ENCODE results near the gene SMIM14. TPM values are rescaled to one million over a fixed set of nuclear protein-coding genes. Genes with fewer than 3 reads are reported as not detected.
"Not testable (repeated sequence)": the region's sequence is repeated elsewhere in the genome, so short reads cannot be mapped to it uniquely, and the experiment has no call there.

The SMIM14 gene
- total and polyA plus RNA-seq, 8 donors = 52.9 to 67.8 (median 55.4) TPM

DNA sequence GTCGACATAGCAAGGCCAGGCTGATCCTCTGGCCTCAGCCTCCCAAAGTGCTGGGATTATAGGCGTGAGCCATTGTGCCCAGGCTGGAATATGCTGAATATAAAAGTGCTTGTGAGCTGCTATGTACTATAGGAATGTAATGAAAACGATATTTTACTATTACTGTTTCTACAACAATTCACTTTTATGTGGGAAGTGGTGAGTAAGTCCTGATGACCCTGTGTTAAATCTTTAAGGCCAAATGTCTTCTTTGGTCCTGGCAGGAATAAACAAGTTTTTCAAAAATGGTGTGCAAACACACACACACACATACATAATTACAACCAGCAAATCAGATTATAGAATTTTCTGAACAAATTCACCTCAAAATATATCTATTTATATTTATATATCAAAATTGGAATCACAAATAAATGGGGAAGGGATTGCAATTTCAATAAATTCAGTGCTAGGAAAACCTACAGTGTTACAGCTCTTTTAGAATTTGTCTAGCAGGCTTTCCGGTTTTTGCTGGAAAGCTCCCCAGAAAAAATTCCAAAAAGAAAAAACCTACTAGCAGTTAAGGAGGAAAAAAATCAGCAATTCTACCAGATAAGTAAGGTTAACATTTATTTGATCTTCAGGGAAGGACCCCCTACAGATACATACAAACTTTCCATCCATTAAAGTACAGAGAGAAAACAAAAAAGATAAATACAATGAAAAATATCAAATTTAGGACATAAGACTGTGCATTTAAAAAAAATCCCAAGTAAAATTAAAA, 17.9 kb downstream of the SMIM14 start:
- TF ChIP-seq, protein P1, sequence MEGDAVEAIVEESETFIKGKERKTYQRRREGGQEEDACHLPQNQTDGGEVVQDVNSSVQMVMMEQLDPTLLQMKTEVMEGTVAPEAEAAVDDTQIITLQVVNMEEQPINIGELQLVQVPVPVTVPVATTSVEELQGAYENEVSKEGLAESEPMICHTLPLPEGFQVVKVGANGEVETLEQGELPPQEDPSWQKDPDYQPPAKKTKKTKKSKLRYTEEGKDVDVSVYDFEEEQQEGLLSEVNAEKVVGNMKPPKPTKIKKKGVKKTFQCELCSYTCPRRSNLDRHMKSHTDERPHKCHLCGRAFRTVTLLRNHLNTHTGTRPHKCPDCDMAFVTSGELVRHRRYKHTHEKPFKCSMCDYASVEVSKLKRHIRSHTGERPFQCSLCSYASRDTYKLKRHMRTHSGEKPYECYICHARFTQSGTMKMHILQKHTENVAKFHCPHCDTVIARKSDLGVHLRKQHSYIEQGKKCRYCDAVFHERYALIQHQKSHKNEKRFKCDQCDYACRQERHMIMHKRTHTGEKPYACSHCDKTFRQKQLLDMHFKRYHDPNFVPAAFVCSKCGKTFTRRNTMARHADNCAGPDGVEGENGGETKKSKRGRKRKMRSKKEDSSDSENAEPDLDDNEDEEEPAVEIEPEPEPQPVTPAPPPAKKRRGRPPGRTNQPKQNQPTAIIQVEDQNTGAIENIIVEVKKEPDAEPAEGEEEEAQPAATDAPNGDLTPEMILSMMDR (IDR thresholded peaks at IDR 0.05) = no peak
- no peak for DNase-seq
- Histone ChIP-seq H3K4me1 (peaks cover 0 to 22% of the 10 kb centered on the region in 2 donors), H3K36me3 (peaks cover 0 to 3% of the 10 kb centered on the region in 2 donors), H3K4me3 (no peak overlapping the region), H3K9me3 (no peaks in the 10 kb centered on the region), H3K27me3 (no peaks in the 10 kb centered on the region), H3K27ac (peak overlapping the region; percentile 30 to 57)
- intact Hi-C loops (cut with DNase I) = no loop called here
- no peak for ATAC-seq

DNA sequence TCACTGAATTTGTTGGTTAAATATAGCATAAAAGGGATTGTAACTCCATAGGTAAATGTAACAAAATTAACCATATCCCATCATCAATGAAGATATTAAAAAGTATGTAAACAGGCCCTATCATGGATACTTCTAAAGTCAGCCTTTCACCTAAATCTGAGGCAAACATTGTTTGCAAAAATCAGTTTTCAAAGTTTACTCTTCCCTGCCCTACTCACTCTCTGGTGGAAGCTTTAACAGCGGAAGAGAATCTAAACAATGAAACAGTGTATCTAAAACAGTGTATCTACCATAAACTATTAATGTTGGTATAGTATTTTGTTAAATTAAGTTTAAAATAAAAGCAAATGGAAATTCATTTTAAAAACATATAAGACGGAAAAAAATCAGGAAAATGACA, 21.1 kb downstream of the SMIM14 start:
- intact Hi-C loops (cut with DNase I) = no loop called here
- TF ChIP-seq, protein P1 (IDR thresholded peaks at IDR 0.05) = no peak
- H3K27ac ChIP-seq = no peak overlapping the region

DNA sequence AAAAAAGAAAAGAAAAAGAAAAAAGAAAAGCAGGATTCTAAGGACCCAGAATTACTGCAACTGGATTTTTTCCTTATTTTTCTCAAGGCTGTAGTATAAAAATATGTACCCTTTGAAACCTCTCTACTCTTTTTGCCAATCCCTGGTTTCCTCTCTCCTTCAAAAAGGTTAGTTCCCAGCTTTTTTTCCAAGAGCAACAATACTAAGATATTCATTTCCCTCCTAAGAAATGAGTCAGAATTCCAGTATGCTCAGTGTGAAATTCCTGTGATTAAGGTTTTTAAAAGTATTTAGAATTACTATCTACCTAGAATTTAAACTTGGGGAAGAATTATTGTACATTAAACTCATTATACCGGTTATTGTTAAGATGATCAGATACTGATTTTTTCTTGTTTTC, 22.0 kb downstream of the SMIM14 start:
- intact Hi-C loops (cut with DNase I) = no loop called here
- H3K27ac ChIP-seq = no peak overlapping the region
- no peak overlapping the region for H3K4me3 ChIP-seq
- DNase-seq (no peak), ATAC-seq (no peak)
- peaks cover 0 to 21% of the 10 kb centered on the region in 2 donors for H3K4me1 ChIP-seq
- H3K9me3 ChIP-seq = no peaks in the 10 kb centered on the region
- H3K36me3 ChIP-seq = no peaks in the 10 kb centered on the region
- TF ChIP-seq, protein P1 (IDR thresholded peaks at IDR 0.05) = no peak
- H3K27me3 ChIP-seq = no peaks in the 10 kb centered on the region

More for the DNA sequence above, 21.1 kb downstream of the SMIM14 start:
- DNase-seq (no peak), ATAC-seq (no peak)
- H3K4me1 ChIP-seq = peaks cover 0 to 25% of the 10 kb centered on the region in 2 donors
- H3K9me3 ChIP-seq = no peaks in the 10 kb centered on the region
- H3K36me3 ChIP-seq = no peaks in the 10 kb centered on the region
- H3K27me3 ChIP-seq = no peaks in the 10 kb centered on the region
- no peak overlapping the region for H3K4me3 ChIP-seq

DNA sequence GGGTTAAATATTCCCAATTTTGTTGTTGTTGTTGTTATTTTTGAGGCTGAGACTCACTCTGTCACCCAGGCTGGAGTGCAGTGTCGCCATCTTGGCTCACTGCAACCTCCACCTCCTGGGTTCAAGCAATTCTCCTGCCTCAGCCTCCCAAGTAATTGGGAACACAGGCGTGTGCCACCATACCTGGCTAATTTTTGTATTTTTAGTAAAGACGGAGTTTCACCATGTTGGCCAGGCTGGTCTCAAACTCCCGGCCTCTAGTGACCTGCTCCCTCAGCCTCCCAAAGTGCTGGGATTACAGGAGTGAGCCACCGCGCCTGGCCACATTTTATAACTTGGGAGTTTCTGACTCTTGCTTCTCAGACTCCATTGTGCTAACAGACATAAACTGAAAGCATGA, 22.6 kb downstream of the SMIM14 start:
- H3K9me3 ChIP-seq; intact Hi-C loops (cut with DNase I); DNase-seq; ATAC-seq; H3K4me3 ChIP-seq; H3K36me3 ChIP-seq; H3K27ac ChIP-seq; H3K27me3 ChIP-seq: not testable (repeated sequence)
- peaks cover 0 to 16% of the 10 kb centered on the region in 2 donors for H3K4me1 ChIP-seq

DNA sequence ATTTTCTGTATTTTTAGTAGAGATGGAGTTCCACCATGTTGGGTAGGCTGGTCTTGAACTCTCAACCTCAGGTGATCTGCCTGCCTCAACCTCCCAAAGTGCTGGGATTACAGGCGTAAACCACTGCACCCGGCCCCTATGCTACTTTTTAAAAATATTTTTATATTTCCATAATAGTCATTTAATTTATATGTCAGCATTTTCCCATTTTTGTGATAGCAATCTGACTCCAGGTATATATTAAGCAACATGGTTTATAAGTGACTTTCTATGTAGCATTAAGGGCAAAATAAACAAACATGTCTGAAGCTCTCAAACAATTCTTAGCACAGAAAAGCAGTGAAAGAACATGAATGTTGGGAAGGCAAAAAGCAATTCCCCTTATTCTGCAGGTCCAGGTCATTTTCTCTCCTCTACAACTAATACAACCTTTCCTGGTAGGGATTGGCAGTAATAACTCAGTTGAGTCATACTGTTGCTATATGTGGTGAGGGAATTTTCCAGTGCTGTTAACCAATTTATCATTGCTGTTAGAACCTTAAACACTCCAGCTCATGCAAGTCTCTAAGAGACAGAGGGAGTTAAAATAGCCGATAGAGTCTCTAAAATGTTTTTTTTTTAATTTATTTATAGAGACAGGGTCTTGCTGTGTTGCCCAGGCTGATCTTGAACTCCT, 24.0 kb downstream of the SMIM14 start:
- no peak for DNase-seq
- intact Hi-C loops (cut with DNase I) = no loop called here
- peak; percentile 46 for ATAC-seq
- H3K9me3 ChIP-seq = no peaks in the 10 kb centered on the region
- TF ChIP-seq, protein P1 (IDR thresholded peaks at IDR 0.05) = no peak
- H3K4me3 ChIP-seq = no peak overlapping the region
- no peak overlapping the region for H3K27ac ChIP-seq
- H3K36me3 ChIP-seq = no peaks in the 10 kb centered on the region
- H3K4me1 ChIP-seq = peaks cover 0 to 11% of the 10 kb centered on the region in 2 donors
- H3K27me3 ChIP-seq = no peaks in the 10 kb centered on the region

Measured in left lung (tissue), 10 donors.